Caco-2 (cell line): ENCODE results near the gene L1TD1. TPM values are rescaled to one million over a fixed set of nuclear protein-coding genes. Genes with fewer than 3 reads are reported as not detected.

ENCODE experiments used
- BruUV-seq: library from RNA; stranded (reverse); fragments of 400-500 nt; replicated peaks from 2 replicates; lab custom pipeline; 2021; lab: Mats Ljungman, UMichigan
- CTCF ChIA-PET: fragments of 300-600 bp; sonication (Branson Sonifier 250); formaldehyde crosslinking; loops from one replicate; lab custom pipeline; 2022; ENCODE audit warnings: antibody characterized with exemption; lab: Charles Lee
- POLR2A ChIA-PET: fragments of 300-600 bp; sonication (Branson Sonifier 250); formaldehyde crosslinking; loops from one replicate; lab custom pipeline; 2022; ENCODE audit warnings: antibody characterized with exemption; lab: Charles Lee
- DNase-seq, 2 experiments: peaks; one replicate each; pipeline versions ENCODE4 v3.0.0 to v3.0.0-alpha.2; 2020 to 2022
- H3K27me3 ChIP-seq: replicated peaks from 2 replicates; pipeline ENCODE4 v1.6.0; 2011; ENCODE audit warnings: low read length; ENCODE audit not compliant: control insufficient read depth, insufficient read depth
- H3K36me3 ChIP-seq: 2 replicates; pipeline ENCODE4 v1.5.1; 2011; ENCODE audit warnings: low read length; ENCODE audit not compliant: control insufficient read depth, insufficient read depth
- H3K4me1 ChIP-seq: fragments of 250-450 bp; sonication (Bioruptor Pico); 2 replicates; pipeline ENCODE4 v1.5.1; 2020; ENCODE audit warnings: mild to moderate bottlenecking
- H3K4me3 ChIP-seq: 2 replicates; pipeline ENCODE4 v1.5.1; 2011; ENCODE audit warnings: low read depth, mild to moderate bottlenecking, control low read depth, low read length
- H3K9me3 ChIP-seq: fragments of 250-450 bp; sonication (Bioruptor Pico); 2 replicates; pipeline ENCODE4 v1.5.1; 2020; ENCODE audit warnings: mild to moderate bottlenecking, moderate library complexity
- H3K27ac Mint-ChIP-seq: one replicate; pipeline ENCODE4 v1.8.0; 2022; ENCODE audit warnings: mixed read lengths; ENCODE audit not compliant: unreplicated experiment
- H3K27me3 Mint-ChIP-seq: one replicate; pipeline ENCODE4 v1.8.0; 2022; ENCODE audit warnings: mixed read lengths; ENCODE audit not compliant: insufficient read depth, unreplicated experiment
- H3K36me3 Mint-ChIP-seq: one replicate; pipeline ENCODE4 v1.8.0; 2022; ENCODE audit warnings: mild to moderate bottlenecking, mixed read lengths; ENCODE audit not compliant: insufficient read depth, unreplicated experiment
- H3K4me1 Mint-ChIP-seq: one replicate; pipeline ENCODE4 v1.8.0; 2022; ENCODE audit warnings: low read depth, mixed read lengths; ENCODE audit not compliant: unreplicated experiment
- H3K4me3 Mint-ChIP-seq: one replicate; pipeline ENCODE4 v1.8.0; 2022; ENCODE audit warnings: mild to moderate bottlenecking, moderate library complexity, mixed read lengths; ENCODE audit not compliant: unreplicated experiment
- H3K9me3 Mint-ChIP-seq: one replicate; pipeline ENCODE4 v1.8.0; 2022; ENCODE audit warnings: mixed read lengths; ENCODE audit not compliant: unreplicated experiment
- CTCF ChIP-seq, 2 experiments: fragments of 200-600 bp in 1 of 2; IDR thresholded peaks; 1 replicate in 1 of 2; 2 replicates in 1 of 2; pipeline versions ENCODE4 v1.5.1 to v1.8.0; 2011 to 2022; ENCODE audit warnings: antibody characterized with exemption in 1 of 2, control low read depth in 1 of 2, inconsistent platforms in 1 of 2, low read depth in 1 of 2, low read length in 1 of 2, mild to moderate bottlenecking in 1 of 2, moderate library complexity in 1 of 2; ENCODE audit not compliant: insufficient read depth in 1 of 2, severe bottlenecking in 1 of 2, unreplicated experiment in 1 of 2
- intact Hi-C: fragments of 100-400 bp; cut with micrococcal nuclease; formaldehyde crosslinking; loops from one replicate; pipeline ENCODE4 v1.10.0; 2022; ENCODE audit not compliant: unreplicated experiment
- total RNA-seq: library from RNA; stranded (reverse); gene quantifications from 2 replicates; pipeline ENCODE4 v1.2.3, GENCODE V29; 2022

The L1TD1 gene
- total RNA-seq, 1 experiment from 2014 or later = 0.29 TPM

GRCh38 chr1:62187548-62187947 is 7.1 kb upstream of the L1TD1 start:
- Mint-ChIP-seq H3K9me3 (no peaks in the 10 kb centered on the region), H3K36me3 (no peaks in the 10 kb centered on the region), H3K27ac (no peak overlapping the region), H3K4me1 (no peaks in the 10 kb centered on the region), H3K4me3 (no peak overlapping the region), H3K27me3 (no peaks in the 10 kb centered on the region)
- ChIA-PET POLR2A (no interaction called here), CTCF (no interaction called here)
- no peak for TF ChIP-seq CTCF (IDR thresholded peaks at IDR 0.05; ENCODE audit: insufficient read depth in 1 of 2, low read depth in 1 of 2, low read length in 1 of 2, severe bottlenecking in 1 of 2, unreplicated experiment in 1 of 2)
- H3K4me1 ChIP-seq = no peaks in the 10 kb centered on the region
- intact Hi-C loops = no loop called here
- no TSS peak for BruUV-seq
- H3K36me3 ChIP-seq = no peaks in the 10 kb centered on the region
- DNase-seq = no peak
- H3K27me3 ChIP-seq = no peaks in the 10 kb centered on the region
- no peaks in the 10 kb centered on the region for H3K9me3 ChIP-seq
- H3K4me3 ChIP-seq = no peak overlapping the region

GRCh38 chr1:62188111-62188510 is 6.5 kb upstream of the L1TD1 start:
- ChIA-PET POLR2A (no interaction called here), CTCF (no interaction called here)
- H3K36me3 Mint-ChIP-seq = no peaks in the 10 kb centered on the region
- Histone ChIP-seq H3K4me1 (no peaks in the 10 kb centered on the region), H3K36me3 (no peaks in the 10 kb centered on the region), H3K9me3 (no peaks in the 10 kb centered on the region), H3K27me3 (no peaks in the 10 kb centered on the region), H3K4me3 (no peak overlapping the region)
- no peaks in the 10 kb centered on the region for H3K27me3 Mint-ChIP-seq
- intact Hi-C loops = no loop called here
- BruUV-seq = no TSS peak
- no peak for DNase-seq
- no peaks in the 10 kb centered on the region for H3K4me1 Mint-ChIP-seq
- no peaks in the 10 kb centered on the region for H3K9me3 Mint-ChIP-seq
- TF ChIP-seq CTCF (IDR thresholded peaks at IDR 0.05; ENCODE audit: insufficient read depth in 1 of 2, low read depth in 1 of 2, low read length in 1 of 2, severe bottlenecking in 1 of 2, unreplicated experiment in 1 of 2) = no peak
- no peak overlapping the region for H3K4me3 Mint-ChIP-seq
- H3K27ac Mint-ChIP-seq = no peak overlapping the region

GRCh38 chr1:62196086-62196690 is 1.5 kb downstream of the L1TD1 start:
- intact Hi-C loops = no loop called here
- no peak overlapping the region for H3K4me3 ChIP-seq
- Mint-ChIP-seq H3K27me3 (no peaks in the 10 kb centered on the region), H3K9me3 (no peaks in the 10 kb centered on the region), H3K27ac (no peak overlapping the region), H3K36me3 (no peaks in the 10 kb centered on the region), H3K4me3 (no peak overlapping the region), H3K4me1 (no peaks in the 10 kb centered on the region)
- ChIA-PET CTCF (no interaction called here), POLR2A (no interaction called here)
- BruUV-seq = no TSS peak
- no peak for TF ChIP-seq CTCF (IDR thresholded peaks at IDR 0.05; ENCODE audit: insufficient read depth in 1 of 2, low read depth in 1 of 2, low read length in 1 of 2, severe bottlenecking in 1 of 2, unreplicated experiment in 1 of 2)
- no peaks in the 10 kb centered on the region for H3K4me1 ChIP-seq
- no peaks in the 10 kb centered on the region for H3K9me3 ChIP-seq
- no peaks in the 10 kb centered on the region for H3K36me3 ChIP-seq
- no peak for DNase-seq
- no peaks in the 10 kb centered on the region for H3K27me3 ChIP-seq
